ENCODE results near the gene FERMT2. TPM values are rescaled to one million over a fixed set of nuclear protein-coding genes. Genes with fewer than 3 reads are reported as not detected.

The FERMT2 gene
- total RNA-seq, 4 donors from 2014 or later: 57.1 to 98.5 (median 74.2) TPM

- TF ChIP-seq CTCF (IDR thresholded peaks at IDR 0.05): no peak
- TF ChIP-seq POLR2A (IDR thresholded peaks at IDR 0.05): no peak
- Histone ChIP-seq H3K9me3 (no peaks in the 10 kb centered on the region), H3K27me3 (no peaks in the 10 kb centered on the region), H3K27ac (no peak overlapping the region), H3K4me3 (replicated peaks in 1 of 3) (no peak overlapping the region), H3K36me3 (no peaks in the 10 kb centered on the region), H3K4me1 (no peaks in the 10 kb centered on the region)
- WGBS, 2 donors: 83 to 84% methylated on average over 1 of the region's 1 CpG
- intact Hi-C loops (cut with DNase I): no loop called here
- DNase-seq: no peak
These were observed 41.5 kb upstream of the FERMT2 start for GRCh38 chr14:52992236-52992870.

- Histone ChIP-seq H3K9me3 (no peaks in the 10 kb centered on the region), H3K36me3 (no peaks in the 10 kb centered on the region), H3K27me3 (no peaks in the 10 kb centered on the region), H3K4me3 (replicated peaks in 1 of 3) (no peak overlapping the region), H3K4me1 (no peaks in the 10 kb centered on the region), H3K27ac (no peak overlapping the region)
- TF ChIP-seq CTCF (IDR thresholded peaks at IDR 0.05): no peak
- no peak for TF ChIP-seq POLR2A (IDR thresholded peaks at IDR 0.05)
- no peak for DNase-seq
- intact Hi-C loops (cut with DNase I): no loop called here
These were observed 37.3 kb upstream of the FERMT2 start for GRCh38 chr14:52988139-52988538.

GRCh38 chr14:52987514-52987913 lies 36.7 kb upstream of the FERMT2 start:
- 60 to 75% methylated on average over 3 of the region's 3 CpGs for WGBS, 2 donors
- Histone ChIP-seq H3K27ac (no peak overlapping the region), H3K9me3 (no peaks in the 10 kb centered on the region), H3K4me3 (replicated peaks in 1 of 3) (no peak overlapping the region), H3K4me1 (no peaks in the 10 kb centered on the region), H3K36me3 (no peaks in the 10 kb centered on the region), H3K27me3 (no peaks in the 10 kb centered on the region)
- intact Hi-C loops (cut with DNase I): no loop called here
- DNase-seq: no peak
- TF ChIP-seq POLR2A (IDR thresholded peaks at IDR 0.05) (no peak), CTCF (IDR thresholded peaks at IDR 0.05) (no peak)

- intact Hi-C loops (cut with DNase I): no loop called here
- no peaks in the 10 kb centered on the region for H3K27me3 ChIP-seq
- H3K27ac ChIP-seq: no peak overlapping the region
- no peak for DNase-seq
- TF ChIP-seq CTCF (IDR thresholded peaks at IDR 0.05) (no peak), POLR2A (IDR thresholded peaks at IDR 0.05) (no peak)
- no peaks in the 10 kb centered on the region for H3K9me3 ChIP-seq
- no peak overlapping the region for H3K4me3 ChIP-seq (replicated peaks in 1 of 3)
- no peaks in the 10 kb centered on the region for H3K4me1 ChIP-seq
- no peaks in the 10 kb centered on the region for H3K36me3 ChIP-seq
- 66 to 93% methylated on average over 2 of the region's 2 CpGs for WGBS, 2 donors
These were observed 36.2 kb upstream of the FERMT2 start for GRCh38 chr14:52987042-52987441.

- H3K4me3 ChIP-seq (replicated peaks in 1 of 3): no peak overlapping the region
- H3K27ac ChIP-seq: no peak overlapping the region
- H3K9me3 ChIP-seq: no peaks in the 10 kb centered on the region
- no peaks in the 10 kb centered on the region for H3K4me1 ChIP-seq
- WGBS, 2 donors: 78 to 81% methylated on average over 3 of the region's 3 CpGs
- intact Hi-C loops (cut with DNase I): no loop called here
- H3K36me3 ChIP-seq: no peaks in the 10 kb centered on the region
- no peaks in the 10 kb centered on the region for H3K27me3 ChIP-seq
- TF ChIP-seq CTCF (IDR thresholded peaks at IDR 0.05) (no peak), POLR2A (IDR thresholded peaks at IDR 0.05) (no peak)
- no peak for DNase-seq
These were observed 26.9 kb upstream of the FERMT2 start for GRCh38 chr14:52977798-52978197.
